GM18508 (cell line): ENCODE results near the gene KIF23.

Experiments
- ATAC-seq: cut with Tn5 transposase; IDR thresholded peaks from one replicate; pipeline ENCODE4 v1.9.1; 2021; ENCODE audit warnings: moderate number of reproducible peaks; ENCODE audit not compliant: insufficient read depth, unreplicated experiment

The KIF23 gene

GRCh38 chr15:69482686-69483256, 68.6 kb downstream of the KIF23 start:
- ATAC-seq, result no peak

- ATAC-seq, result no peak
Observed at GRCh38 chr15:69484837-69485236, 70.7 kb downstream of the KIF23 start.

- no peak for ATAC-seq
Observed at GRCh38 chr15:69486481-69487110, 72.4 kb downstream of the KIF23 start.

- ATAC-seq, result no peak
Observed at GRCh38 chr15:69489073-69489571, 75.0 kb downstream of the KIF23 start.

GRCh38 chr15:69490356-69491037, 76.3 kb downstream of the KIF23 start:
- ATAC-seq, result no peak

GRCh38 chr15:69491038-69491505, 76.9 kb downstream of the KIF23 start:
- ATAC-seq, result no peak

GRCh38 chr15:69493406-69493805, 79.3 kb downstream of the KIF23 start:
- ATAC-seq, result no peak

GRCh38 chr15:69496001-69496400, 81.9 kb downstream of the KIF23 start:
- ATAC-seq, result no peak

GRCh38 chr15:69497076-69497475, 82.9 kb downstream of the KIF23 start:
- no peak for ATAC-seq

- no peak for ATAC-seq
Observed at GRCh38 chr15:69497667-69498066, 83.5 kb downstream of the KIF23 start.
